ENCODE results near the gene ALDH1L2. TPM values are rescaled to one million over a fixed set of nuclear protein-coding genes. Genes with fewer than 3 reads are reported as not detected.

The ALDH1L2 gene
- polyA plus RNA-seq, 2 of the 4 experiments (the other 2 are of a cell fraction) = 2.4 to 28.1 TPM

- no peak for FAIRE-seq
- no peak for DNase-seq (ENCODE audit: low read depth in 1 of 2, low spot score in 1 of 2)
- ChIA-PET CTCF (no interaction called here), POLR2A (no interaction called here)
- Histone ChIP-seq H3K9me3 (no peaks in the 10 kb centered on the region), H3K4me1 (peaks cover 18% of the 10 kb centered on the region; the same call in 2 of the 3 replicates), H3K4me3 (peak overlapping the region; percentile 75; the same call in 2 of the 3 replicates), H3K27ac (0 out of 6 replicates have a peak overlapping the region, but pooled peaks of 1 of the 2 experiments have one; percentile 4), H3K4me2 (peak overlapping the region; percentile 75)
- TF ChIP-seq KDM5A (IDR thresholded peaks at IDR 0.05) = no peak
- TF ChIP-seq FOSB (CRISPR knock-in tag; IDR thresholded peaks at IDR 0.05) = no peak
- no peak for TF ChIP-seq CHD4 (IDR thresholded peaks at IDR 0.05; ENCODE audit: borderline replicate concordance)
- TF ChIP-seq RFX5 (IDR thresholded peaks at IDR 0.05) = no peak
- no peak for TF ChIP-seq RCOR1 (IDR thresholded peaks at IDR 0.05; ENCODE audit: low read depth, low read length)
- TF ChIP-seq POLR2A (IDR thresholded peaks at IDR 0.05; ENCODE audit: low read length) = no peak
- no peak for TF ChIP-seq ESRRA (IDR thresholded peaks at IDR 0.05; ENCODE audit: borderline replicate concordance, low read length)
- TF ChIP-seq ZSCAN20 (CRISPR knock-in tag; IDR thresholded peaks at IDR 0.05) = no peak
- TF ChIP-seq ZFP36 (IDR thresholded peaks at IDR 0.05; ENCODE audit: borderline replicate concordance, partially characterized antibody) = no peak
- no peak for TF ChIP-seq CHD2 (IDR thresholded peaks at IDR 0.05; ENCODE audit: low read length, partially characterized antibody)
- TF ChIP-seq ZC3H11A (IDR thresholded peaks at IDR 0.05) = no peak
- no peak for TF ChIP-seq TFCP2L1 (CRISPR knock-in tag; IDR thresholded peaks at IDR 0.05)
- TF ChIP-seq PBX3 (IDR thresholded peaks at IDR 0.05) = no peak
- TF ChIP-seq, protein P1, sequence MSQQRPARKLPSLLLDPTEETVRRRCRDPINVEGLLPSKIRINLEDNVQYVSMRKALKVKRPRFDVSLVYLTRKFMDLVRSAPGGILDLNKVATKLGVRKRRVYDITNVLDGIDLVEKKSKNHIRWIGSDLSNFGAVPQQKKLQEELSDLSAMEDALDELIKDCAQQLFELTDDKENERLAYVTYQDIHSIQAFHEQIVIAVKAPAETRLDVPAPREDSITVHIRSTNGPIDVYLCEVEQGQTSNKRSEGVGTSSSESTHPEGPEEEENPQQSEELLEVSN (IDR thresholded peaks at IDR 0.05; ENCODE audit: borderline replicate concordance, low read depth) = no peak
- WGBS (ENCODE audit: missing lambda C conversion rate) = 14% methylated on average over 4 of the region's 4 CpGs
- ATAC-seq = no peak
Observed at GRCh38 chr12:105110851-105111250, 26.6 kb upstream of the ALDH1L2 start.

GRCh38 chr12:105109465-105110212 is 25.4 kb upstream of the ALDH1L2 start:
- TF ChIP-seq HOXA7 (CRISPR knock-in tag; IDR thresholded peaks at IDR 0.05) = no peak
- no peak for TF ChIP-seq FOXS1 (CRISPR knock-in tag; IDR thresholded peaks at IDR 0.05)
- no peak for TF ChIP-seq RCOR1 (IDR thresholded peaks at IDR 0.05; ENCODE audit: low read depth, low read length)
- no peak for TF ChIP-seq MAZ (IDR thresholded peaks at IDR 0.05; ENCODE audit: borderline replicate concordance, low read depth, low read length)
- TF ChIP-seq MAX (IDR thresholded peaks at IDR 0.05) = 0 out of 2 replicates have a peak, but pooled peaks have one; percentile 23
- no peak for TF ChIP-seq MYC (IDR thresholded peaks at IDR 0.05; ENCODE audit: borderline replicate concordance, low read length)
- TF ChIP-seq HES2 (IDR thresholded peaks at IDR 0.05) = no peak
- TF ChIP-seq ZNF302 (CRISPR knock-in tag; IDR thresholded peaks at IDR 0.05) = no peak
- Histone ChIP-seq H3K27ac (peak overlapping the region; percentile 90 to 95), H3K4me1 (peaks cover 18% of the 10 kb centered on the region; the same call in 2 of the 3 replicates), H3K4me2 (peak overlapping the region; percentile 75), H3K9me3 (no peaks in the 10 kb centered on the region), H3K4me3 (peak overlapping the region; percentile 75)
- 2% methylated on average over 13 of the region's 13 CpGs for WGBS (ENCODE audit: missing lambda C conversion rate)
- POLR2A ChIA-PET = interaction anchor here (0.6 to 1.1 kb wide), 2 partner anchors 34 to 972 kb away, joined by 3 to 4 read pairs; partner anchors contain the start of gene NFYB
- FAIRE-seq = no peak
- DNase-seq (ENCODE audit: low read depth in 1 of 2, low spot score in 1 of 2) = peak in 1 of 2 experiments; percentile 36
- ATAC-seq = peak in 1 of 2 experiments; percentile 3; a peak in 2 of 6 replicates
- CTCF ChIA-PET = no interaction called here
